GM19397 (cell line): ENCODE results near the gene ZNF439.
A peak's percentile ranks its signal among the peaks of the same experiment; 100 is the strongest.
"Not testable (repeated sequence)": the region's sequence is repeated elsewhere in the genome, so short reads cannot be mapped to it uniquely, and the experiment has no call there.

Experiments used
- ATAC-seq: cut with Tn5 transposase; IDR thresholded peaks from one replicate; pipeline ENCODE4 v1.9.1; 2021; ENCODE audit warnings: mild to moderate bottlenecking, moderate library complexity; ENCODE audit not compliant: unreplicated experiment

Gene ZNF439

GRCh38 chr19:11848594-11849469, at the start of gene ZNF439:
Gene ZNF439, plus strand, starts transcription at chr19:11848726. Its CDS starts 142 bp downstream, at chr19:11848868.
- peak; percentile 91 for ATAC-seq

- ATAC-seq, result no peak
These were observed 42.0 kb upstream of the ZNF439 start for GRCh38 chr19:11806354-11807098.

DNA sequence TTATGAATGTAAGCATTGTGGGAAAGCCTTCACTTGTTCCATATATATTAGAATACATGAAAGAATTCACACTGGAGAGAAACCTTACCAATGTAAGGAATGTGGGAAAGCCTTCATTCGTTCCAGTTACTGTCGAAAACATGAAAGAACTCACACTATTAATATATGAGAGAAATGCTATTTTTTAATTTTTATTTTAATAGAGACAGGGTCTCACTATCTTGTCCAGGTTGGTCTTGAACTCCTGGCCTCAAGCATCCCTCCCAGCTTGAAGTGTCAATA, 41.5 kb upstream of the ZNF439 start:
- ATAC-seq, result no peak

DNA sequence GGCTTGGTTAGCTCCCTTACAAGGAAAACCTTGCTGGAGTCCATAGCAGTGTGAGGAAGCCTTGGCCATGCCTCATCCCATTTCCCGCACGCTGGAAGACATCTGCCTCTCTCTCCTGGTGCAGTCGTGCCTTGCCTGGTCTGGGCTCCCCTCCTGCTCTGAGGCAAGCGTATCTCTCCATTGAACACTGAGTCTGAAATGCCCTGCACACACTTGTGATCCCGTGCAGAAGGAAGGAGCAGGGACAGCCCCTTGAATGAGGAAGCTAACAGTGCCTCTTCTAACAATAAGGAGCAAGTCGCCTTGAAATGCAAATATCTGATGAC, 34.9 kb upstream of the ZNF439 start:
- ATAC-seq, result no peak

DNA sequence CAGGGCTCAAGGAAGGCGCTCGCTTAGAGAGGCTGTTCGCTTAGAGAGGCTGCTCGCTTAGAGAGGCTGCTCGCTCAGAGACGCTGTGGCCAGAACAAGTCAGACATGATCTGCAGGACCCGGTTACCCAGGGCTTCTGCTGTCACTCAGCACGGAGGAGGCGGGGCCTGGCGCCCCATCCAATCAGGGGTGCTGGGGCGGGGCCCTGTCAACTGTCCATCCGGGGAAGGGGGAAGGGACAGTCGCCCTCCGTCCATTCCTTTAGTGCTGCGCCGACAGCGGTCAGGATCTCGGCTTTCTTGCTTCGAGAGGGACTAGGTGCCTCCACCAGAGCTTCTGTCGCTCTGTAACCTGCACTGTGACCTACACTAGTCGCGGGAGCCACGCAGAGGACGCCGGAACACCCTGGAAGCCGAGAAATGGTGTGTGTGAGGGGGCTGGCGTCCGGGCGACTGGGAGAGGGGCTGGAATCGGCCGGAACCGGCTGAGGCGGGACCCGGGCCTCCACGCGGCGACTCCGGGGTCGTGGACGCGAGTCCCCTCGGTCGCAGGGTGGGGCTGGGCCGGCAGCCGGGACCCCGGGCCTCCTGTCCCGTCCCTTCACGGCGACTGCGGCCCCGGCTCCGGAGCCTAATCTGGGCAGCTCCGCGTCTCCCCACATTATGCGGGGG, 34.4 kb upstream of the ZNF439 start, which contains the start of gene ZNF440:
ZNF440 (plus strand) TSS at position 245 of the 671 bp plus-strand sequence; CDS start at position 420, 175 bp downstream.
- ATAC-seq, result peak; percentile 98

DNA sequence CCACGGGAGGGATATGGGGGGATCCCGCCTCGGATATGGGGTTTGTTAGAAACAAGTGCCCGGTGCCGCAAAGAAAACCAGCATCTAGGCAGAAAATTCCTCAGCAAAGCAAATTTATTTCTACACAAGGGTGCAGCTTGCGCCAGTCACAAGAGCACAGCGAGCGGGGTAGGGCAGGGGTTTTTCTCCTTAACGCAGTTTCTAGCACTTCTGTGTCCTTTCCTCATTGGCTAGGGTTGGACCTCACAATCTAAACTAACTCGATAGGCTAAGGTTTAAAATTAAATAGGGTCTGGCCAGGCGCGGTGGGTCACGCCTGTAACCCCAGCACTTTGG, 33.9 kb upstream of the ZNF439 start:
- ATAC-seq, result no peak

- no peak for ATAC-seq
These were observed 26.9 kb upstream of the ZNF439 start for GRCh38 chr19:11821474-11822109.

DNA sequence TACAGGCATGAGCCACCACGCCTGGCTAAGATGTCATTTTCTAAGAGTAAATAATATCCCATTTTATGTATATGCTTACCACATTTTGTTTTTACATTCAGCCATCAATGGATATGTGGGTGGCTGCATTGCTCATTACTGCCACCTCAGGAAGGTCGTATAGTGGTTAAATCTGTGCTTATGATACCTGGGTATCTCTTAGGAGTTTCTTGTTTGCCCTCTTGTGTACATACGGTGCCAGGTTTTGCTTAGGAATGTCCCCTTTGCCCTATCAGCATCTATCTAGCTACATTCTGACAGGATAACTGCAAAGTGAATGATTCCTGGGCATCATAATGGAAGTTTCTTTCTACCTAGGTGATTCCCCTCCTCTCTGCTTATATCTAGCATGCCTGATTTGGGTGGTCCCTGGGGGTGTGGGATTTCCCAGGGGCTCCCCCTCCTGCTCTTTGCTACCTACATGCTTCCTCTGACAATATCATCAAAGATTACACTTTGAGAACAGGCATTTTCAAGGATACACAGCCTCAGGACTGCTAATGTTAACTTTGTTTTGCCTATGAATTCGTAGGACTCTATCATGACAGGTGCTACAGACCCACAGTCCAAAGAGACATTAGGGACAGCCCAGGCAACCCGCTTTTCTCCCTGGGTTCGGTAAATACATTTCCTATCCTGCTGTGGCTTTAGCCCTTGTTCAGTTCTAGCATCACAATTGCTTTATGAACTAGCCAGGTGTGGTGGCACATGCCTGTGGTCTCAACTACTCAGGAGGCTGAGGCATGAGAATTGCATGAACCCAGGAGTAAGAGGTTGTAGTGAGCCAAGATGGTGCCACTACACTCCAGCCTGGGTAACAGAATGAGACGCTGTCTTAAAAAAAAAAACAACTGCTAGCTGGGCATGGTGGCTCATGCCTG, 19.3 kb upstream of the ZNF439 start:
- not testable (repeated sequence) for ATAC-seq

DNA sequence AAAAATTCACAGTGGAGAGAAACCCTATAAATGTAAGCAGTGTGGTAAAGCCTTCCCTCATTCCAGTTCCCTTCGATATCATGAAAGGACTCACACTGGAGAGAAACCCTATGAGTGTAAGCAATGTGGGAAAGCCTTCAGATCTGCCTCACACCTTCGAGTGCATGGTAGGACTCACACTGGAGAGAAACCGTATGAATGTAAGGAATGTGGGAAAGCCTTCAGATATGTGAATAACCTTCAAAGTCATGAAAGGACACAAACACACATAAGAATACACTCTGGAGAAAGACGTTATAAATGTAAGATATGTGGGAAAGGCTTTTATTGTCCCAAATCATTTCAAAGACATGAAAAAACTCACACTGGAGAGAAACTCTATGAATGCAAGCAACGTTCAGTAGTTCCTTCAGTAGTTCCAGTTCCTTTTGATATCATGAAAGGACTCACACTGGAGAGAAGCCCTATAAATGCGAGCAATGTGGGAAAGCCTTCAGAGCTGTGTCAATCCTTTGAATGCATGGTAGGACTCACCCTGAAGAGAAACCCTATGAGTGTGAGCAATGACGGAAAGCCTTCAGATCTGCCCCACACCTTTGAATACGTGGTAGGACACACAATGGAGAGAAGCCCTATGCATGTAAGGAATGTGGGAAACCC, 16.1 kb upstream of the ZNF439 start:
- ATAC-seq, result no peak

DNA sequence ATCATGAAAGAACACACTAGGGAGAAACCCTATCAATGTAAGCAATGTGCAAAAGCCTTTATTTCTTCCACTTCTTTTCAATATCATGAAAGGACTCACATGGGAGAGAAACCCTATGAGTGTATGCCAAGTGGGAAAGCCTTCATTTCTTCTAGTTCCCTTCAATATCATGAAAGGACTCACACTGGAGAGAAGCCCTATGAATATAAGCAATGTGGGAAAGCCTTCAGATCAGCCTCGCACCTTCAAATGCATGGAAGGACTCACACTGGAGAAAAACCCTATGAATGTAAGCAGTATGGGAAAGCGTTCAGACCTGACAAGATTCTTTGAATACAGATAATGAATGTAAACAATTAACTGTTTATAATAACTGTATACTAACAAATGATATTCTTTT, 15.0 kb upstream of the ZNF439 start:
- no peak for ATAC-seq

DNA sequence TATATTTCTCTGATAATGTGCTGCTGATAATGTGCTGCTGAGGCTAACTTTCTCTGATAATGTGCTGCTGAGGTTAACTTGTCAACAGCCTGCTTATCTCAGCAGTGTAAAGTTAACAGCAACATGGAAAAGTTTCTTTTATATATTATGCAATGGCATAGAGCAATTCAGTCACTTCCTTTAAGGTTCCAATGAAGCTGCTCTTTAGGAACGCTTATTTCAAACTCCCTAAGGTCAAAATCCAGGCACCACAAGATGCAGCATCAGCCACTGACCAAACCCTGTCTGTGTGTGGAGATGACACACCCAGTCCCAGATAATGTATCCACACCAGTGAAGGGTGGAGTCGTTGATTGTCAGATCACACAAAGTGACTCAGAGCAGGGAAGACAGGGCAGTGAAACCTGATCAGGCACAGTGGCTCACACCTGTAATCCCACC, 12.9 kb upstream of the ZNF439 start:
- ATAC-seq, result not testable (repeated sequence)

DNA sequence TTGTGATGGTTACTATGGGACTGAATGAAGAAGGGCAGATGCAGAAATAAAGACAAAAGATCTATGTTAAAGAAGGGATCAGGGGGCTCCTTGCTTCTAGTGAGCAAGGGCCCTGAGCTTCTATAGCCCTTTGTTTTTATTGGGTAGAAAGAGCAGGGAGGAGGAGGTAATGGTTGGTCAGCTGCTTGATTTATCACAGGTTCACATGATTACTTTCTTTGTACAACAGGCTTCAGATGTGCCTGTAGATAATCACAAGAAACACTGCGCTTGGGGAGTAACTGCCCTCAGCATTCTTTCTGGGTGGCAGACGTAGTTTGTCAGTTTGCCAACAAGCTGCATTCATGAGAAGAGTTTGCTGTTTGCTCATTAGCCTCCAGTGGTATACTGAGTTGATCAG, 4.8 kb upstream of the ZNF439 start:
- no peak for ATAC-seq

DNA sequence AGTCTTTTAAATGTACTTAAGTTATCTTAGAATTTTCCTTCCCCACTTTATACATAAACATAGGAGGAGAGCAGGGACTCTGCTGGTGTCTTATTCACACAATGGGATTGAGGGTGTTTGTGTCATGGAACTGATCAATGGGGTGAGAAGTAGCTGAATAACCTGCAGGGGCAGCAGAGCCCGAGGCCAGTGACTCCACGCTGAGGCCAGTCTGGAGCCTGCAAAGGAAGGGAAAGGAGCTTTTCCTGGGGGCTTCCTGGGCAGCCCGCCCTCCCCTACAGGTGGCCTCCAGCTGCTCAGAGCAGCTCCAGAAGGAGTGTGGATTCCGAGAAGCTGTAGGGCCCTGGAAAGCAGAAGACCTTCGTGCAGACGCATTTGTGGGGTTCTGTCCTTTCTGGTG, 911 bp upstream of the ZNF439 start:
- not testable (repeated sequence) for ATAC-seq

GRCh38 chr19:11848200-11848593, 329 bp upstream of the ZNF439 start:
- ATAC-seq, result no peak

GRCh38 chr19:11850289-11850688, 1.8 kb downstream of the ZNF439 start:
- ATAC-seq, result not testable (repeated sequence)

GRCh38 chr19:11853358-11853757, 4.8 kb downstream of the ZNF439 start:
- ATAC-seq, result no peak

- ATAC-seq, result no peak
These were observed 8.2 kb downstream of the ZNF439 start for GRCh38 chr19:11856596-11857250.

GRCh38 chr19:11860721-11861120, 12.2 kb downstream of the ZNF439 start:
- ATAC-seq, result no peak

DNA sequence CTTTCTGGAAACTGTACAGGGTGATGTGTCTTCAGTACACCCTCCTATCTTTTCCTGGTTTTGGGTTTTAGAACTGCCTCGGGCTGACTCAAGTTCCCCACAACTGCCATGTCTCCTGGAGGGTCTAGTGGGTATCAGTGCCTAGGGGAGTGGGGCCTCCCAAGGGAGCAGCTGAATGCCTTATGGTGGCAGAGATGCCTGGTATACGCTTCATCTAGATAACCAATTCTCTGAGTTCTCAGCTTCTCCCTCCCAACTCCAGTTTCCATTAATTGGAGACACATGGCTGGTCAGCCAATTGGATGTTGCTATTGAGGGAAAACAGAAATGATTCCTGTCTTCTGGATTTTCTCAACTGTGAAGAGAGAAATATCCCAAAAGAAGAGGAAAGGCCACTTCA, 12.8 kb downstream of the ZNF439 start:
- ATAC-seq, result no peak
